ENCODE data around the gene ARHGEF28.
A peak's percentile ranks its signal among the peaks of the same experiment; 100 is the strongest.

ARHGEF28 gene

GRCh38 chr5:73857446-73857845 is 231.4 kb downstream of the ARHGEF28 start:
- H3K4me3 ChIP-seq (ENCODE audit: low read depth, low read length) = no peak overlapping the region
- TF ChIP-seq CTCF (conservative IDR thresholded peaks at IDR 0.05; ENCODE audit: low read depth, low read length) = no peak
- DNase-seq (ENCODE audit: low read depth) = no peak

DNA sequence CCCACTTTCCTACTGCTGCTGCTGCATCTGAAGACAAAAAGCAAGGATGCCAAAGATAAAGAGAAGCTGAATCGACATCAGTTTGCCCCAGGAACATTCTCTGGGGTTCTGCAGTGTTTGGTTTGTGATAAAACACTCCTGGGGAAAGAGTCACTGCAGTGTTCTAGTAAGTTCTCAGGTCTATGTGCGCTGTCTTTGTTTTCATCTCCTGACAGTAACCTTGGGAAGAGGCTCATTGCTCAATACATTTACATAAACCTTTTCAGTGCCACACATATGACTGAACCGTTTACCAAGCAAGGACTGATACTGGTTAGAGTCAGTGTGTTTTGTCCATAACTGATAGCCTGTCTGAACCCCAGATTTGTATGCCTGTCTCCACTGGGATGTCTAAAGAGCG is 232.1 kb downstream of the ARHGEF28 start:
- no peak for TF ChIP-seq CTCF (conservative IDR thresholded peaks at IDR 0.05; ENCODE audit: low read depth, low read length)
- H3K4me3 ChIP-seq (ENCODE audit: low read depth, low read length) = no peak overlapping the region
- DNase-seq (ENCODE audit: low read depth) = peak; percentile 52

GRCh38 chr5:73858776-73859175 is 232.8 kb downstream of the ARHGEF28 start:
- no peak for DNase-seq (ENCODE audit: low read depth)
- TF ChIP-seq CTCF (conservative IDR thresholded peaks at IDR 0.05; ENCODE audit: low read depth, low read length) = no peak
- H3K4me3 ChIP-seq (ENCODE audit: low read depth, low read length) = no peak overlapping the region

DNA sequence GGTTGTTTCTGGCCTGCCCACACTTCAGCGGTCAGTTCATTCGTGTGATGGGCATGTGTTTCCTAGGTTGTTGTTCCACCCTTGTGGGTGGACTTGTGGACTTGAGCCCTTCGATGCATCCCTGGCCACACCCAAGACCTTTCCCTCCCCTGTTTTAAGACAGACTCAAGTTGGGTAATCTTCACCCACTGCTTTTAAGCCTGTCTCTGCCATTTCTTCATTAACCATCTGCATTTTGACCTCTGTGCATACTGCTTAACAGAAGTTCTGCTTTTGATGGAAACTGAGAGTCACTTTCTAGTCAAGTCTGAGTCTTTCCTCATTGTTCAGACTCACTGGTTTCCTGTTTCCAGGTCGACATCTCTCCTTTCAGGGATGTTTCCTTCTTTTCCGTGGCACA is 233.7 kb downstream of the ARHGEF28 start:
- no peak overlapping the region for H3K4me3 ChIP-seq (ENCODE audit: low read depth, low read length)
- peak; percentile 18 for DNase-seq (ENCODE audit: low read depth)
- no peak for TF ChIP-seq CTCF (conservative IDR thresholded peaks at IDR 0.05; ENCODE audit: low read depth, low read length)

GRCh38 chr5:73861313-73861988 is 235.5 kb downstream of the ARHGEF28 start:
- no peak for TF ChIP-seq CTCF (conservative IDR thresholded peaks at IDR 0.05; ENCODE audit: low read depth, low read length)
- H3K4me3 ChIP-seq (ENCODE audit: low read depth, low read length) = no peak overlapping the region
- DNase-seq (ENCODE audit: low read depth) = peak; percentile 50

DNA sequence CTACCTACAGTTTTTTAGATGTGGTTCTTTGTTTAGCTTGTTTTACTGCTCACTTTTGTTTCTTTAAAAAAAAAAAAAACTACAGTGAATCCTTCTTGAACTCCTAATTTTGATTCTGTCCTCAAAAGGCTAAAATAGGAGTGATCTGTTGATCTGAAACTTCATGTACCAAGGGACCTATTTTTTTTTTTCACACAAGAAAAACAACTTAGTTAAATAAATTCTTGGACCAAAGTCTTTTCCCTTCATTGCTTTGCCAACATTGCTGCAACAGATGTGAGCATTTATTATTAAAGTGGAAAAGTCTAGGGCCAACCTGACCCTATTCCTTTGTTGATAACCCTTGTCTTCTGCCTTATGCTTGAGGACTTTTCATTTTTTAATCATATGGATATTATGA is 236.8 kb downstream of the ARHGEF28 start:
- no peak for TF ChIP-seq CTCF (conservative IDR thresholded peaks at IDR 0.05; ENCODE audit: low read depth, low read length)
- no peak for DNase-seq (ENCODE audit: low read depth)
- H3K4me3 ChIP-seq (ENCODE audit: low read depth, low read length) = no peak overlapping the region

DNA sequence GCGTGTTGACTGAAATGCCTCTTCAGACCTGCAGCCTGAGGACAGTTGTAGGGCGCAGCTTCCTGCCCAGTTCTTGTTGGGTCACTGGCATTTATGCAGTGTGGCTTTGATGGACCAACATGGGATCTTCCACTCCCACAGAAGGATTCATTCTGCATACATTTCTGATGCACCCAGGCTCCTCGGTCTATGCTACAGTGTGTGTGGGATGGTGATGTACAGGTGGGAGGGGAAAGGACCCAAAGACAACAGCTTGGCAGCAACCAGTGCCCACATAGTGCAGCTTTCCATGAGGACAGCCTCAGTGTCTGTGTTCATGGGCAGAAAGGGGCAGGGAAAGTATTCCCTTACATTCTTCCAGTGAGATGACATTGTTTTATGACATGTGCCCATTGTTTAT is 237.9 kb downstream of the ARHGEF28 start:
- no peak overlapping the region for H3K4me3 ChIP-seq (ENCODE audit: low read depth, low read length)
- TF ChIP-seq CTCF (conservative IDR thresholded peaks at IDR 0.05; ENCODE audit: low read depth, low read length) = no peak
- no peak for DNase-seq (ENCODE audit: low read depth)
